Stomach (tissue), 9 donors: ENCODE data around the gene MICAL2. TPM values are rescaled to one million over a fixed set of nuclear protein-coding genes. Genes with fewer than 3 reads are reported as not detected.

Experiments used
- DNase-seq, 2 donors: peaks; one replicate each; pipeline versions ENCODE4 v3.0.0 to v3.0.0-alpha.2; 2013 to 2019
- H3K27ac ChIP-seq, 5 donors: fragments of 200-600 bp in 4 of 5; sonication (generic) in 4 of 5; one replicate each; pipeline ENCODE4 v1.5.1; 2013 to 2019; ENCODE audit warnings: mild to moderate bottlenecking in 1 of 5, moderate library complexity in 1 of 5
- H3K27me3 ChIP-seq, 3 donors: fragments of 200-600 bp; sonication (generic); one replicate each; pipeline ENCODE4 v1.5.1; 2017 to 2019; ENCODE audit warnings: mixed run types in 1 of 3
- H3K36me3 ChIP-seq, 4 donors: fragments of 200-600 bp; sonication (generic); 1 replicate in 3 of 4; 2 replicates in 1 of 4; pipeline ENCODE4 v1.5.1; 2016 to 2019
- H3K4me1 ChIP-seq, 4 donors: fragments of 200-600 bp; sonication (generic); one replicate each; pipeline ENCODE4 v1.5.1; 2016 to 2019
- H3K4me3 ChIP-seq, 4 donors: fragments of 200-600 bp; sonication (generic) in 3 of 4; one replicate each; pipeline ENCODE4 v1.5.1; 2016 to 2019; ENCODE audit warnings: mild to moderate bottlenecking in 1 of 4
- H3K9me3 ChIP-seq, 4 donors: fragments of 200-600 bp; sonication (generic); one replicate each; pipeline ENCODE4 v1.5.1; 2016 to 2019
- EP300 ChIP-seq: sonication (generic); formaldehyde crosslinking; IDR thresholded peaks from one replicate; pipeline ENCODE4 v1.6.1; 2017; ENCODE audit warnings: antibody characterized with exemption
- POLR2A ChIP-seq, 4 donors: fragments of 450-650 bp; IDR thresholded peaks; one replicate each; pipeline ENCODE4 v1.6.1; 2016; ENCODE audit warnings: antibody characterized with exemption in 4 of 4, control low read depth in 2 of 4, mild to moderate bottlenecking in 1 of 4, moderate library complexity in 1 of 4
- POLR2AphosphoS5 ChIP-seq, 3 donors: sonication (generic); formaldehyde crosslinking; IDR thresholded peaks; one replicate each; pipeline ENCODE4 v1.6.1; 2016; ENCODE audit warnings: antibody characterized with exemption in 3 of 3
- WGBS, 5 donors: extraction: QIAGEN DNeasy Blood & Tissue Kit in 3 of 5; methylation state at CpG; one replicate each; pipeline versions ENCODE4 v1.1.5 to v1.1.7; 2013 to 2018; 5-methylcytosine and 5-hydroxymethylcytosine counted together
- intact Hi-C: fragments of 100-400 bp; cut with DNase I; formaldehyde crosslinking; loops from one replicate; pipeline ENCODE4 v1.15.1; 2023; ENCODE audit warnings: low total_unique reads
- polyA plus RNA-seq, 3 donors: library from polyadenylated mRNA; stranded (reverse); fragments of 200-250 nt; gene quantifications; one replicate each; pipeline ENCODE4 v1.2.3, GENCODE V29; 2013
- total RNA-seq, 5 donors: library from RNA; depleted of rRNA; stranded (reverse); fragments of >200 nt; gene quantifications; one replicate each; pipeline versions ENCODE4 v1.1.0 to v1.2.3, GENCODE V29; 2014 to 2016
- TF ChIP-seq, protein P1 (sequence below), 7 experiments: fragments of 450-650 bp in 4 of 7; fragments of 200-600 bp in 3 of 7; sonication (generic) in 3 of 7; IDR thresholded peaks; one replicate each; pipeline ENCODE4 v1.5.1; 2016 to 2019; ENCODE audit warnings: antibody characterized with exemption in 7 of 7, control low read depth in 2 of 7, mild to moderate bottlenecking in 1 of 7
- donor health status: healthy with polysubstance abuse.
- donor health status: Bipolar disorder and iron deficiency.
- donor health status: healthy.

The MICAL2 gene
- total and polyA plus RNA-seq, 8 donors = 11.2 to 165 (median 83.3) TPM

GRCh38 chr11:12288212-12288930 lies 178.0 kb downstream of the MICAL2 start:
- Histone ChIP-seq H3K9me3 (no peaks in the 10 kb centered on the region), H3K27ac (peak overlapping the region in 4 of 5 donors; percentile 76 to 87 (median 82)), H3K4me3 (no peak overlapping the region), H3K27me3 (no peaks in the 10 kb centered on the region), H3K4me1 (peaks cover 16 to 46% (median 26%) of the 10 kb centered on the region in 4 donors), H3K36me3 (no peaks in the 10 kb centered on the region)
- WGBS, 5 donors = 23 to 44% (median 39%) methylated on average over 10 to 12 of the region's 12 CpGs
- TF ChIP-seq, protein P1, sequence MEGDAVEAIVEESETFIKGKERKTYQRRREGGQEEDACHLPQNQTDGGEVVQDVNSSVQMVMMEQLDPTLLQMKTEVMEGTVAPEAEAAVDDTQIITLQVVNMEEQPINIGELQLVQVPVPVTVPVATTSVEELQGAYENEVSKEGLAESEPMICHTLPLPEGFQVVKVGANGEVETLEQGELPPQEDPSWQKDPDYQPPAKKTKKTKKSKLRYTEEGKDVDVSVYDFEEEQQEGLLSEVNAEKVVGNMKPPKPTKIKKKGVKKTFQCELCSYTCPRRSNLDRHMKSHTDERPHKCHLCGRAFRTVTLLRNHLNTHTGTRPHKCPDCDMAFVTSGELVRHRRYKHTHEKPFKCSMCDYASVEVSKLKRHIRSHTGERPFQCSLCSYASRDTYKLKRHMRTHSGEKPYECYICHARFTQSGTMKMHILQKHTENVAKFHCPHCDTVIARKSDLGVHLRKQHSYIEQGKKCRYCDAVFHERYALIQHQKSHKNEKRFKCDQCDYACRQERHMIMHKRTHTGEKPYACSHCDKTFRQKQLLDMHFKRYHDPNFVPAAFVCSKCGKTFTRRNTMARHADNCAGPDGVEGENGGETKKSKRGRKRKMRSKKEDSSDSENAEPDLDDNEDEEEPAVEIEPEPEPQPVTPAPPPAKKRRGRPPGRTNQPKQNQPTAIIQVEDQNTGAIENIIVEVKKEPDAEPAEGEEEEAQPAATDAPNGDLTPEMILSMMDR (IDR thresholded peaks at IDR 0.05) = peak in 5 of 7 experiments; percentile 58 to 85 (median 75)
- no peak for TF ChIP-seq POLR2AphosphoS5 (IDR thresholded peaks at IDR 0.05)
- DNase-seq = peak; percentile 75 to 91
- intact Hi-C loops = no loop called here

GRCh38 chr11:12288931-12289666 lies 178.7 kb downstream of the MICAL2 start:
- Histone ChIP-seq H3K27ac (peak overlapping the region in 3 of 5 donors; percentile 81 to 87 (median 84)), H3K9me3 (no peaks in the 10 kb centered on the region), H3K4me1 (peaks cover 16 to 46% (median 26%) of the 10 kb centered on the region in 4 donors), H3K27me3 (no peaks in the 10 kb centered on the region), H3K4me3 (no peak overlapping the region), H3K36me3 (peaks cover 0 to 5% (median 0%) of the 10 kb centered on the region in 4 donors)
- intact Hi-C loops = no loop called here
- no peak for DNase-seq
- TF ChIP-seq POLR2A (IDR thresholded peaks at IDR 0.05) = no peak
- TF ChIP-seq POLR2AphosphoS5 (IDR thresholded peaks at IDR 0.05) = no peak
- TF ChIP-seq, protein P1 (IDR thresholded peaks at IDR 0.05) = no peak
- TF ChIP-seq EP300 = no peak
- 88 to 95% (median 93%) methylated on average over 14 of the region's 14 CpGs for WGBS, 5 donors

GRCh38 chr11:12289667-12290476 lies 179.5 kb downstream of the MICAL2 start:
- Histone ChIP-seq H3K27ac (no peak overlapping the region), H3K4me3 (no peak overlapping the region), H3K27me3 (no peaks in the 10 kb centered on the region), H3K9me3 (no peaks in the 10 kb centered on the region), H3K36me3 (peaks cover 0 to 10% (median 0%) of the 10 kb centered on the region in 4 donors), H3K4me1 (peaks cover 16 to 43% (median 26%) of the 10 kb centered on the region in 4 donors)
- intact Hi-C loops = no loop called here
- TF ChIP-seq POLR2A (IDR thresholded peaks at IDR 0.05) (no peak), POLR2AphosphoS5 (IDR thresholded peaks at IDR 0.05) (no peak)
- TF ChIP-seq, protein P1 (IDR thresholded peaks at IDR 0.05) = no peak
- WGBS, 5 donors = 87 to 92% (median 91%) methylated on average over 7 of the region's 7 CpGs
- DNase-seq = peak in 1 of 2 donors; percentile 11

GRCh38 chr11:12290477-12290922 lies 180.1 kb downstream of the MICAL2 start:
- Histone ChIP-seq H3K27me3 (no peaks in the 10 kb centered on the region), H3K4me3 (no peak overlapping the region), H3K4me1 (peaks cover 13 to 37% (median 25%) of the 10 kb centered on the region in 4 donors), H3K9me3 (no peaks in the 10 kb centered on the region), H3K27ac (no peak overlapping the region), H3K36me3 (peaks cover 0 to 10% (median 0%) of the 10 kb centered on the region in 4 donors)
- DNase-seq = peak in 1 of 2 donors; percentile 15
- WGBS, 5 donors = 86 to 95% (median 92%) methylated on average over 14 of the region's 14 CpGs
- TF ChIP-seq EP300 (no peak), POLR2AphosphoS5 (IDR thresholded peaks at IDR 0.05) (no peak), POLR2A (IDR thresholded peaks at IDR 0.05) (no peak)
- TF ChIP-seq, protein P1 (IDR thresholded peaks at IDR 0.05) = no peak
- intact Hi-C loops = no loop called here
